Measurements from ENCODE around the gene CATSPERZ.

DNA sequence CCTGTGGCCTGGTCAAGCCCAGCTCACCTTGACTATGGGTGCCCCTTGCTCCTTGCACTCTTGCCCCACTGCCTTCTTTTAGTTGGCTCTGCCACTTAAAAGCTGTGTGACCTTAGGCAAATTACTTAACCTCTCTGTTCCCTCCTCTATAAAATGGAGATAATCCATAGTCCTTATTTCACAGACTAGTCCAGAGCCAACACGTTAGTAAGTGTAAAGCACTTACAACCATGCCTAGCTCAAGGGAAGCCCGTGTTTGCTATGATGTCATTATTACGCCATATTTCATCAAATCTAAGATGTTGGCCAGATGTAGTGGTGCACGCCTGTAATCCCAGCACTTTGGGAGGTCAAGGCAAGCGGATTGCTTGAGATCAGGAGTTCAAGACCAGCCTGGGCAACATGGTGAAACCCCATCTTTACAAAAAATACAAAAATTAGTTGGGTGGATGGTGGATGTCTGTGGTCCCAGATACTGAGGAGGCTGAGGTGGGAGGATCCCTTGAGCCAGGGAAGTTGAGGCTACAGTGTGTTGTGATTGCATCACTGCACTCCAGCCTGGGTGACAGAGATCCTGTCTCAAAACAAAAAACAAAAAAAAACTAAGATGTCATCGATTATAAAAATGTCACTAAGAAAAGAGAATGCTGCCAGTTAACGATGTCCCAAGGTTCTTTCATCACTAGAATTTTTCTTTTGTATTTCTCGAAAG, 37.5 kb downstream of the CATSPERZ start:
- TF ChIP-seq, protein P1, sequence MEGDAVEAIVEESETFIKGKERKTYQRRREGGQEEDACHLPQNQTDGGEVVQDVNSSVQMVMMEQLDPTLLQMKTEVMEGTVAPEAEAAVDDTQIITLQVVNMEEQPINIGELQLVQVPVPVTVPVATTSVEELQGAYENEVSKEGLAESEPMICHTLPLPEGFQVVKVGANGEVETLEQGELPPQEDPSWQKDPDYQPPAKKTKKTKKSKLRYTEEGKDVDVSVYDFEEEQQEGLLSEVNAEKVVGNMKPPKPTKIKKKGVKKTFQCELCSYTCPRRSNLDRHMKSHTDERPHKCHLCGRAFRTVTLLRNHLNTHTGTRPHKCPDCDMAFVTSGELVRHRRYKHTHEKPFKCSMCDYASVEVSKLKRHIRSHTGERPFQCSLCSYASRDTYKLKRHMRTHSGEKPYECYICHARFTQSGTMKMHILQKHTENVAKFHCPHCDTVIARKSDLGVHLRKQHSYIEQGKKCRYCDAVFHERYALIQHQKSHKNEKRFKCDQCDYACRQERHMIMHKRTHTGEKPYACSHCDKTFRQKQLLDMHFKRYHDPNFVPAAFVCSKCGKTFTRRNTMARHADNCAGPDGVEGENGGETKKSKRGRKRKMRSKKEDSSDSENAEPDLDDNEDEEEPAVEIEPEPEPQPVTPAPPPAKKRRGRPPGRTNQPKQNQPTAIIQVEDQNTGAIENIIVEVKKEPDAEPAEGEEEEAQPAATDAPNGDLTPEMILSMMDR (IDR thresholded peaks at IDR 0.05; ENCODE audit: control extremely low read depth in 1 of 3, insufficient read depth in 1 of 3, low read depth in 1 of 3, low read length in 3 of 3) = no peak
- TF ChIP-seq JUN (IDR thresholded peaks at IDR 0.05; ENCODE audit: low read depth, low read length) (no peak), CHD1 (IDR thresholded peaks at IDR 0.05; ENCODE audit: low read depth, low read length) (no peak), POLR2AphosphoS5 (IDR thresholded peaks at IDR 0.05; ENCODE audit: low read depth, low read length) (no peak), POLR2A (IDR thresholded peaks at IDR 0.05; ENCODE audit: control extremely low read depth in 1 of 2, low read depth in 2 of 2, low read length in 2 of 2) (no peak), RXRA (IDR thresholded peaks at IDR 0.05; ENCODE audit: insufficient read depth, low read depth, low read length) (no peak), ZNF274 (IDR thresholded peaks at IDR 0.05; ENCODE audit: borderline replicate concordance, extremely low read depth, low read length) (no peak), EP300 (IDR thresholded peaks at IDR 0.05; ENCODE audit: borderline replicate concordance in 1 of 2, low read depth in 2 of 2, low read length in 2 of 2) (no peak), TEAD4 (IDR thresholded peaks at IDR 0.05; ENCODE audit: low read depth, low read length) (no peak), RNF2 (IDR thresholded peaks at IDR 0.05; ENCODE audit: borderline replicate concordance, low read depth, low read length, missing control alignments, poor library complexity, severe bottlenecking) (no peak)
- TF ChIP-seq, protein P2, sequence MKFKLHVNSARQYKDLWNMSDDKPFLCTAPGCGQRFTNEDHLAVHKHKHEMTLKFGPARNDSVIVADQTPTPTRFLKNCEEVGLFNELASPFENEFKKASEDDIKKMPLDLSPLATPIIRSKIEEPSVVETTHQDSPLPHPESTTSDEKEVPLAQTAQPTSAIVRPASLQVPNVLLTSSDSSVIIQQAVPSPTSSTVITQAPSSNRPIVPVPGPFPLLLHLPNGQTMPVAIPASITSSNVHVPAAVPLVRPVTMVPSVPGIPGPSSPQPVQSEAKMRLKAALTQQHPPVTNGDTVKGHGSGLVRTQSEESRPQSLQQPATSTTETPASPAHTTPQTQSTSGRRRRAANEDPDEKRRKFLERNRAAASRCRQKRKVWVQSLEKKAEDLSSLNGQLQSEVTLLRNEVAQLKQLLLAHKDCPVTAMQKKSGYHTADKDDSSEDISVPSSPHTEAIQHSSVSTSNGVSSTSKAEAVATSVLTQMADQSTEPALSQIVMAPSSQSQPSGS (IDR thresholded peaks at IDR 0.05; ENCODE audit: low read length) = no peak
- TF ChIP-seq, protein P3, sequence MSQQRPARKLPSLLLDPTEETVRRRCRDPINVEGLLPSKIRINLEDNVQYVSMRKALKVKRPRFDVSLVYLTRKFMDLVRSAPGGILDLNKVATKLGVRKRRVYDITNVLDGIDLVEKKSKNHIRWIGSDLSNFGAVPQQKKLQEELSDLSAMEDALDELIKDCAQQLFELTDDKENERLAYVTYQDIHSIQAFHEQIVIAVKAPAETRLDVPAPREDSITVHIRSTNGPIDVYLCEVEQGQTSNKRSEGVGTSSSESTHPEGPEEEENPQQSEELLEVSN (IDR thresholded peaks at IDR 0.05) = no peak
- TF ChIP-seq, protein P4, sequence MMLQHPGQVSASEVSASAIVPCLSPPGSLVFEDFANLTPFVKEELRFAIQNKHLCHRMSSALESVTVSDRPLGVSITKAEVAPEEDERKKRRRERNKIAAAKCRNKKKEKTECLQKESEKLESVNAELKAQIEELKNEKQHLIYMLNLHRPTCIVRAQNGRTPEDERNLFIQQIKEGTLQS (IDR thresholded peaks at IDR 0.05; ENCODE audit: insufficient read depth, low read depth, low read length) = no peak
